Stimulated activated CD4-positive, alpha-beta T cell treated with anti-CD3 and anti-CD28 coated beads, Interleukin-4, amount 100 ng/mL, for 4 hours (primary cell): ENCODE results near the gene NEAT1.
"Not testable (repeated sequence)": the region's sequence is repeated elsewhere in the genome, so short reads cannot be mapped to it uniquely, and the experiment has no call there.

ENCODE experiments used
- DNase-seq, 2 experiments: peaks; one replicate each; pipeline ENCODE4 v3.0.0-alpha.2; 2020

The NEAT1 gene

GRCh38 chr11:65435411-65435931, 12.9 kb downstream of the NEAT1 start:
- DNase-seq, result no peak

- DNase-seq, result no peak
Measured at GRCh38 chr11:65435981-65436411, 13.4 kb downstream of the NEAT1 start.

GRCh38 chr11:65436412-65437032, 13.9 kb downstream of the NEAT1 start:
- DNase-seq, result no peak

- no peak for DNase-seq
Measured at GRCh38 chr11:65437436-65438227, 15.0 kb downstream of the NEAT1 start.

GRCh38 chr11:65438257-65439151, 15.9 kb downstream of the NEAT1 start:
- no peak for DNase-seq

- DNase-seq, result no peak
Measured at GRCh38 chr11:65439331-65440181, 17.0 kb downstream of the NEAT1 start.

GRCh38 chr11:65440831-65441499, 18.4 kb downstream of the NEAT1 start:
- DNase-seq, result no peak

- DNase-seq, result no peak
Measured at GRCh38 chr11:65442842-65443331, 20.3 kb downstream of the NEAT1 start.

- no peak for DNase-seq
Measured at GRCh38 chr11:65444314-65445051, 21.9 kb downstream of the NEAT1 start.

- DNase-seq, result no peak
Measured at GRCh38 chr11:65445101-65445603, 22.6 kb downstream of the NEAT1 start.

GRCh38 chr11:65445604-65446445, 23.2 kb downstream of the NEAT1 start:
- no peak for DNase-seq

GRCh38 chr11:65446446-65447277, 24.1 kb downstream of the NEAT1 start:
- no peak for DNase-seq

- no peak for DNase-seq
Measured at GRCh38 chr11:65448074-65448417, 25.4 kb downstream of the NEAT1 start.

- DNase-seq, result no peak
Measured at GRCh38 chr11:65448418-65449105, 26.0 kb downstream of the NEAT1 start.

- not testable (repeated sequence) for DNase-seq
Measured at GRCh38 chr11:65451301-65451700, 28.7 kb downstream of the NEAT1 start.

GRCh38 chr11:65452259-65452658, 29.7 kb downstream of the NEAT1 start:
- DNase-seq, result not testable (repeated sequence)

GRCh38 chr11:65452806-65453490, 30.4 kb downstream of the NEAT1 start:
- DNase-seq, result no peak
